Tongue (tissue), 2 donors: ENCODE measurements around the gene ZFP30. TPM values are rescaled to one million over a fixed set of nuclear protein-coding genes. Genes with fewer than 3 reads are reported as not detected.
"Not testable (repeated sequence)": the region's sequence is repeated elsewhere in the genome, so short reads cannot be mapped to it uniquely, and the experiment has no call there.

Source experiments
- DNase-seq: peaks from one replicate; pipeline ENCODE4 v3.0.0-alpha.2; 2015
- total RNA-seq: library from RNA; depleted of rRNA; stranded (reverse); fragments of >200 nt; gene quantifications from one replicate; pipeline ENCODE4 v1.2.3, GENCODE V29; 2014

Gene ZFP30
- total RNA-seq: 36.4 TPM

- DNase-seq: peak; percentile 97
Measured at GRCh38 chr19:37655301-37655688, at the start of gene ZFP30. Gene ZFP30, minus strand, starts transcription at chr19:37655465. Its CDS starts 7,643 bp downstream, at chr19:37647822.

GRCh38 chr19:37699057-37699456 is 43.8 kb upstream of the ZFP30 start:
- no peak for DNase-seq

GRCh38 chr19:37698216-37698615 is 43.0 kb upstream of the ZFP30 start:
- DNase-seq: peak; percentile 37

- DNase-seq: no peak
Measured at GRCh38 chr19:37695144-37695899, 40.1 kb upstream of the ZFP30 start.

GRCh38 chr19:37692956-37693620 is 37.8 kb upstream of the ZFP30 start:
- DNase-seq: no peak

GRCh38 chr19:37691881-37692504 is 36.7 kb upstream of the ZFP30 start:
- DNase-seq: peak; percentile 94

GRCh38 chr19:37683520-37683919 is 28.3 kb upstream of the ZFP30 start:
- no peak for DNase-seq

GRCh38 chr19:37669450-37669914 is 14.2 kb upstream of the ZFP30 start:
- no peak for DNase-seq

- DNase-seq: not testable (repeated sequence)
Measured at GRCh38 chr19:37657157-37657556, 1.9 kb upstream of the ZFP30 start.

- peak; percentile 95 for DNase-seq
Measured at GRCh38 chr19:37655689-37656371, 565 bp upstream of the ZFP30 start.

- peak; percentile 54 for DNase-seq
Measured at GRCh38 chr19:37654629-37655300, 500 bp downstream of the ZFP30 start.

- peak; percentile 11 for DNase-seq
Measured at GRCh38 chr19:37654118-37654517, 1.1 kb downstream of the ZFP30 start.

GRCh38 chr19:37635076-37636056 is 19.9 kb downstream of the ZFP30 start:
- DNase-seq: no peak

GRCh38 chr19:37594982-37595382 is 60.3 kb downstream of the ZFP30 start:
- no peak for DNase-seq

- peak; percentile 98 for DNase-seq
Measured at GRCh38 chr19:37594304-37594981, 60.8 kb downstream of the ZFP30 start, which contains the start of the genes ZNF540 and ZNF571. Gene ZNF540, plus strand, starts transcription at chr19:37594876. Its CDS starts 3,572 bp downstream, at chr19:37598448. Gene ZNF571, minus strand, starts transcription at chr19:37594792. Its CDS starts 8,116 bp downstream, at chr19:37586676.

- no peak for DNase-seq
Measured at GRCh38 chr19:37593996-37594303, 61.3 kb downstream of the ZFP30 start.

- DNase-seq: no peak
Measured at GRCh38 chr19:37583340-37583739, 71.9 kb downstream of the ZFP30 start.

GRCh38 chr19:37572203-37572602 is 83.1 kb downstream of the ZFP30 start:
- no peak for DNase-seq

- no peak for DNase-seq
Measured at GRCh38 chr19:37565370-37565669, 89.9 kb downstream of the ZFP30 start.
